AG08396 (cell line): ENCODE results near the gene ZSWIM5.
"Not testable (repeated sequence)": the region's sequence is repeated elsewhere in the genome, so short reads cannot be mapped to it uniquely, and the experiment has no call there.

ENCODE experiments used
- DNase-seq: peaks from one replicate; pipeline ENCODE4 v3.0.0; 2012; ENCODE audit warnings: low spot score, mixed read lengths

Gene ZSWIM5

DNA sequence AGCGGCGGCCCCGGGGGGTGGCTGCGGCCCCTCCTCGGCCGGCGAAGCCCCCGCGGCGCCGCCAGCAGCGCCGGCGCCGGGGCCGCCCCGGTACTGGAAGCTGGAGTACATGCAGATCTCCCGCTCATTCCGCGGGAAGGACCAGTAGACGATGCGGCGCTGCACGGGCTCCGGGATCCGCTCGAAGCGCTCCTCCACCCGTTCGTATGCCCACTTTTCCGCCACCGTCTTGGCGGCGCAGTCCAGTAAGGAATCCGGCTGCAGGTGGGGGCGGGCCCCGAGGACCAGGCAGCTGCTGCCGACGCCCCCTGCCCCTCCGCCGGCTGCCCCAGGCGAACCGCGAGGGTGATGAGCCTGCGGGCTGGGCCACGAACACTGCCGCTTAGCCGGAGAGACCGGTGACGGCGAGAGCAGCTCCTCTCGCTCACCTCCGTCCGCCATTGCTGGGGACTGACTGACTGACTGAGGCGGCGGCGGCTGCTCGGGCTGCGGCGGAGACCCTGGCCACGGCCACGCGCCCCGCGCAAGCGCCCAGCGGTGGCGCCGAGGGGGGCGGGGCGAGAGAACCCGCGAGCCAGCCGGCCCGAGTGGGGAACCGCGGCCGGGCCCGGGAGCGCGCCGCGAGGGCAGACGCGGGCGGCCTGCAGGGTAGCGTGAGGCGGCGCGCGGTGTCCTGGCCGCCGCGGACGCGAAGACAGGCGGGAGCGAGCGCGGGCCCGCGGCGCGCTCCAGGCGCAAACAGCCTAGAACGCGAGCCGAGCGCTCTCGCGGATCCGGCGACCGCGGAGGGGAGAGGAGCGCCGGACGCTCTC is at the start of gene ZSWIM5:
Gene ZSWIM5, minus strand, starts transcription at position 696 of the 812 bp plus-strand sequence. Its CDS starts 255 bp downstream, at position 441.
- DNase-seq: peak; percentile 84

DNA sequence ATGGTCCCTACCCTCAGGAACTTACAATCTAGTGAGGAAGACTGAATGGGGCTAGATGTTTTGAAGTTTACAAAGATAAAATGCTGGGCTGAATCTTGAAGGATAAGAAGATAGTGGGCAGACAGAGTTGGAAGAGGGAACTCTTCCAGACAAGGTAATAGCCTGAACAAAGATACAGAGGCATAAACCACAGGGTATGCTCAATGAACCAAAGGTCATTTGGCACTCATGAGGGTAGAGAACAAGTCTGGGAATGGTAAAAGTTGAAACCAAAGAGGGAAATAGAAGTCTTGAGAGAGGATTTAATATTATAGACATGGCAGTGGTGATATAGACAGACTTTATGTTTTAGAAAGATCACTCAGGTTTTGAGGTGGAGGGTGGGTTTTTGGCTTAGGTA is 48.1 kb upstream of the ZSWIM5 start:
- no peak for DNase-seq

DNA sequence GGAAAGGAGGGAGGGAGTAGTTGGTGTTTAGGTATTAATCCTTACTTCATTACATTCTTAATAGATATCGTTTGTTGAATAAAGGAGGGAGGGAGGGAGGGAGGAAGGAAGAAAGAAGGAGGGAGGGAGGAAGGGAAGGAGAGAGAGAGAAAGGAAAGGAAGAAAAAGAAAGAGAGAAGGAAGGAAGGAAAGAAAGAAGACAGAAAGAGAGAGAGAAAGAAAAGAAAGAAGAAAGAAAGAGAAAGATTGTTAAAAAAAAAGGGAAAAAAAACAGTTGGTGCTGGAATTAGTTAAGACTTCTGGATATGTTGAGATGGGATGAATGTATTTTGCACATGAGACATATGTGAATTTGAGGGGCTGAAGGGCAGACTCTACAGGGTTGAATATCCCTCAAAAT is 44.1 kb upstream of the ZSWIM5 start:
- DNase-seq: no peak

DNA sequence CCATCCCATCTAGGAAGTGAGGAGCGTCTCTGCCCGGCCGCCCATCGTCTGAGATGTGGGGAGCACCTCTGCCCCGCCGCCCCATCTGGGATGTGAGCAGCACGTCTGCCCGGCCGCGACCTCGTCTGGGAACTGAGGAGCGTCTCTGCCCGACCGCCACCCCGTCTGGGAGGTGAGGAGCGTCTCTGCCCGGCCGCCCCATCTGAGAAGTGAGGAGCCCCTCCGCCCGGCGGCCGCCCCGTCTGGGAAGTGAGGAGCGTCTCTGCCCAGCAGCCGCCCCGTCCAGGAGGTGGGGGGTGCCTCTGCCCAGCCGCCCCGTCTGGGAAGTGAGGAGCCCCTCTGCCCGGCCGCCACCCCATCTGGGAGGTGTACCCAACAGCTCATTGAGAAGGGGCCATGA is 41.6 kb upstream of the ZSWIM5 start:
- not testable (repeated sequence) for DNase-seq

DNA sequence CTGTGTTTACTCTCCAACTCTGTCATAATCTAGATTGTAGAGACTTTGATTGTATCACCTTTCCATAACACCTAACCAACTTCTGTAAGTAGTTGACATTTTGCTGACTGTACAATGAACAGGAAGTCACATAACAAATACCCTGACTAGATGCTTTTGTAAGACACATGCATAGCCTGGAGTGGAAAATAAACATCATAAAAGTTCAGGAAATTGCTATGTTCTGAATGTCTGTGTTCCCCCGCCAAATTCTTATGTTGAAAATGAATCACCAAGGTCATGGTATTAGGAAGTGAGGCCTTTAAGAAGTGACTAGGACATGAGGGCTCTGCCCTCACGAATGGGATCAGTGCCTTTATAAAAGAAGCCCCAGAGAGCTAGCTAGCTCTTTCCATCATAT is 40.4 kb upstream of the ZSWIM5 start:
- DNase-seq: peak; percentile 57

DNA sequence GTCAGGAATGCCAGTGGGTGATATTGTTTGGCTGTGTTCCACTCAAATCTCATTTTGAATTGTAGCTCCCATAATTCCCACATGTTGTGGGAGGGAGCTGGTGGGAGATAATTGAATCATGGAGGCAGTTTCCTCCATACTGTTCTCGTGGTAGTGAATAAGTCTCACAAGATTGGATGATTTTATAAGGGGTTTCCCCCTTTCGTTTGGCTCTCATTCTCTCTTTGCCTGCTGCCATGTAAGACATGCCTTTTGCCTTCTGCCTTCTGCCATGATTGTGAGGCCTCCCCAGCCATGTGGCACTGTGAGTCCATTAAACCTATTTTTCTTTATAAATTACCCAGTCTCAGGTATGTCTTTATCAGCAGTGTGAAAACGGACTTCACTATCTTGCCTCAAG is 40.0 kb upstream of the ZSWIM5 start:
- not testable (repeated sequence) for DNase-seq

DNA sequence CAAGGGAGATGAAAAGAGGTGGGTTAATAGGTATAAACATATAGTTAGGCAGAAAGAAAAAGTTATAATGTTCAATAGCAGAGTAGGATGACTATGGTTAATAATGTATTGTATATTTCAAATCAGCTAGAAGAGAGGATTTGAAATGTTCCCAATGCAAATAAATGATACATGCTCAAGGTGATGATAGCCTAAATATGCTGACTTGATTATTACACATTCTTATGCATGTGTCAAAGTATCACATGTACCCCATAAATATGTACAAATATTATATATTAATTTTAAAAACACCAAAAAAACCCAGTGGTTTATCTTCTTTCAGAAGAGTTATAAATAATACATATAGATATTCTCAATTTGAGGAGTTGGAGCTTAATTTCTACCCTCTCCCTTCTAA is 38.3 kb upstream of the ZSWIM5 start:
- DNase-seq: no peak

DNA sequence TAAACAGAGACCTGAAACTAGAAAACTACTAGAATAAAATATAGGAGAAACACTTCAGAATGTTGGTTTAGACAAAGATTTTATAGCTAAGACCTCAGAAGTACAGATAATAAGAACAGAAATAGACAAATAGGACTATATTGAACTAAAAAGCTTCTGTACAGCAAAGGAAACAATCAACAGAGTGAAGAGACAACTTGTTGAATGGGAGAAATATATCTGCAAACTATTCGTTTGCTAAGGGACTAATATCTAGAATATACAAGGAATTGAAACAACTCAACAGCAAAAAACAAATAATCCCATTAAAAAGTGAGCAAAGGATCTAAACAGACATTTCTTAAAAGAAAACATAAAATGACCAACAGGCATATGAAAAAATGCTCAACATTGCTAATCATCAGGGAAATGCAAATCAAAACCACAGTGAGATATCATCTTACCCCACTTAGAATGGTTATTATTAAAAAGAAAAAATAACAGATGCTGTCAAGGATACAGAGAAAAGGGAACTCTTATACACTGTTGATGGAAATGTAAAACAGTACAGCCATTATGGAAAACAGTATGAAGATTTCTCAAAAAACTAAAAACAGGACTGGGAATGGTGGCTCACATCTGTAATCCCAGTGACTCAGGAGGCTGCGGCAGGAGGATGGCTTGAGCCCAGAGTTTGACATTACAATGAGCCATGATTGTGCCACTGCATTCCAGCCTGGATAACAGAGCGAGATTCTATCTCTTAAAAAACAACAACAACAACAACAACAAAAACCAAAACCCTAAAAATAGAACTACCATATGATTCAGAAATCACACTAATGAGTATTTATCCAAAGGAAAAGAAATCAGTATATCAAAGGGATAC is 37.3 kb upstream of the ZSWIM5 start:
- DNase-seq: no peak

DNA sequence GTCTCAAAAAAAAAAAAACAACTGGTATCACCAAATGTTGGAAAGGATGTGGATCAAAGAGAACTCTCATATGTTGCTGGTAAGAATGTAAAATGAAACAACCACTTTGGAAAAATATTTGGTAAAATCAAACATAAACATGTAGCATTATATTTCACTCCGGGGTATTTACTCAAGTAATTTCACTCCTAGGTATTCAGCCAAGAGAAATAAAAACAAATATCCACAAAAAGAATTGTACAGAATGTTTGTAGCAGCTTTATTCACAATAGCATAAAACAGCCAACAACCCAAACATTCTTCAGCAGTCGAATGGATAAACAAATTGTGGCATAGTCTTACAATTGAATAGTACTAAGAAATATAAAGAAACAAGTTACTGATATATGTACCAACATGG is 32.4 kb upstream of the ZSWIM5 start:
- DNase-seq: no peak

DNA sequence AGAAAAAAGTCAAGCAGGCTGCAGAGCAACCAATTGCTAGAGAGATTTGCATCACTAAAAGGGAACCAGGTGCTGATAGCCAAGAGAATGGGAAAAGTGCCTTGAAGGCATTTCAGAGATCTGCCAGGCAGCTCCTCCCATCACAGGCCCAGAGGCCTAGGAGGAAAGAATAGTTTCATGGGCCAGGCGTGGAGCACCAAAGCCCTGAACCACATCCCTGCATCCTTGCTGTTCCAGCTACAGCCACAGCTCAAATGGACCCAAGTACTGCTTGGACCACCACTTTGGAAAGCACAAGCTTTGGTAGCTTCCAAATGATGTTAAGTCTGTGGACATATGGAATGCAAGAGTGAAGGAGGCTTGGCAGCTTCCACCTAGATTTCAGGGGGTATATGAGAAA is 29.7 kb upstream of the ZSWIM5 start:
- DNase-seq: no peak

DNA sequence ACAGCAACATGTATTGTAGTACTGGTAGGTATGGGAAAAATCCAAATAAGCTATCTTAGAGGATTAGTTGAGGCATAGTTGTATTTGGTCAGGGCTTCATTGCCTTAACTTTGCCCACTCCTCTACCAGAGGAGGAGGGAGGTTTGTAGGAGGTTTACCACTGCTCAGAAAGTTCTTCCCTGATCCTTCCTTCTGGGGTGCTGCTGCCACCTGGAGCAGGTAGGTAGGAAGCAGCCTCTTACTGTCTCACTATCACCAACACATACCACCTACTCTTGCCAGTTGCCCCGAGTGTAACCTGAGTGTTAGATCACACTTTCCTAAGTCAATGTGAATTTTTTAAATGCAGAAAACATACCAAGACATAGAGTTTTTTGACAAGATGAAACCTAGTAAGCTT is 24.1 kb upstream of the ZSWIM5 start:
- DNase-seq: no peak

DNA sequence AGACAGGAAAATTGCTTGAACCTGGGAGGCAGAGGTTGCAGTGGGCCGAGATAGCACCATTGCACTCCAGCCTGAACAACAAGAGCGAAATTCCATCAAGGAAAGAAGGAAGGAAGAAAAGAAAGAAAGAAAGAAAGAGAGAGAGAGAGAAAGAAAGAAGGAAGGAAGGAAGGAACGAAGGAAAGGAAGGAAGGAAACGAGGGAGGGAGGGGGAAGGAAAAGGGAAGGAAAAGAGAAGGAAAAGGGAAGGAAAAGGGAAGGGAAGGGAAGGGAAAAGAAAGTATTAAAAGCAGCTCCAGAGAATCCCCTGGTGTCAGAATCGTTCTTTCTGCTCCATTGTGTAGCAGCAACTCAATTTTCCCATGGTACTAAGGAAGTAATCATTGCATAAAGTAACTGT is 19.2 kb upstream of the ZSWIM5 start:
- DNase-seq: no peak

DNA sequence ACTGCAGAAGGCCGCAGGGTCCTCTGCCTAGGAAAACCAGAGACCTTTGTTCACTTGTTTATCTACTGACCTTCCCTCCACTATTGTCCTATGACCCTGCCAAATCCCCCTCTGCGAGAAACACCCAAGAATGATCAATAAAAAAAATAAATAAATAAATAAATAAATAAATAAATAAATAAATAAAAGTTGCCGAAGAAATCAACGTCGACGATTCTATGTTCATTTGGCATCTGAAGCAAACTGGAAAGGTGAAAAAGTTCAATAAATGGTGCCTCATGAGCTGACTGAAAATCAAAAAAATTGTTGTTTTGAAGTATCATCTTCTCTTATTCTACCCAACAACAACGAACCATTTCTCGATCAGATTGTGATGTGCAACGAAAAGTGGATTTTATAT is 17.3 kb upstream of the ZSWIM5 start:
- DNase-seq: not testable (repeated sequence)

DNA sequence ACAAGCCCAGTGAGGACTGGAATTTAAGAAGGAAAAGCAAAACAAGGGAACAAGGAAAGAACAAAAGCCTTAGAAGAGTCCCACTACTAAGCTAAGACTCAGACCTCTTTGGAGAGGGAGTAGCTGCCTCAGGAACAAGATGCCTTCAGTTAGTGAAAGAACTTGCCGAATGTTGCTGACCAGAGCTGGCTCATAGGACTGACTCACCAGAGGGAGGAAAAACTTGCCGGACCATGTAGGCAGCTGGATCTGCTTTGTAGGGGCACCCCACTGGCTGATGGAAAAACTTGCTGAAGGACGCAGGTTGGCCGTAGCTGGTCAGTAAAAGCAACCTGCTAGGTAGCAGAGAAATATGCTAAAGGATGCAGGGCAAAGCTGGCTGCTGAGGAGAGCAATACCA is 15.3 kb upstream of the ZSWIM5 start:
- peak; percentile 47 for DNase-seq

DNA sequence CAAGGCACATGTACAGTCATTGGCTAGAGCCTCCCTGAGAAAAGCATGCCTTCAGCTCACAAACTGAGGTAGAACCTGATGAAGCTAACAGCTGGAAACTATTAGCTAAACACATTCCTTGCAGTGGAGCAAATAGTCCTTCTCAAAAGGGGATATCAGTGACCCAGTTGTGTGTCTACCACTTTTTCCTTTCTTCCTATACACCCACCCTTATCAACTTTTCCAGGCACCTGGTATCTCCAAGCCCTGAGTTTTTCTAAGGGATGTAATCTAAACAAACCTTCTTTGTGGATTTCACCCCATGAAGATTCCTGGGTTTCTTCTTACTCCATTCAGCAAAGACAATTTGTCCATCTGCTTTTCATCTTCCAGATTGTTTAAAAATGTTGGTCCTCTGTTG is 10.5 kb upstream of the ZSWIM5 start:
- no peak for DNase-seq

DNA sequence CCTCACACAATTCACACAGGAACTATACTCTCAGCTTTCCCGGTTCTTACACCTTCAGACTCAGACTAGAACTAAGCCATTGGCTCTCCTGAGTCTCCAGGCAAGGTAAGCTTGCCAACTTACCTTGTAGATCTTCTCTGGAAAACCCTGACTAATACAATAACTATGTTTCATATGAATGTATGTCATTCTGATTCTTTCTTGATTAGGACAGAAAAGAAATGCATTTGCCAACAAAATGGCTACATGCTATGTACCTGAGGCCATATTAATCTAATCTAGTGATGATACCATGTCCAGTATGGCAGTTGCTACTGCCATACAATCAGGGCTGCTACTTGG is 9.8 kb upstream of the ZSWIM5 start:
- DNase-seq: no peak

DNA sequence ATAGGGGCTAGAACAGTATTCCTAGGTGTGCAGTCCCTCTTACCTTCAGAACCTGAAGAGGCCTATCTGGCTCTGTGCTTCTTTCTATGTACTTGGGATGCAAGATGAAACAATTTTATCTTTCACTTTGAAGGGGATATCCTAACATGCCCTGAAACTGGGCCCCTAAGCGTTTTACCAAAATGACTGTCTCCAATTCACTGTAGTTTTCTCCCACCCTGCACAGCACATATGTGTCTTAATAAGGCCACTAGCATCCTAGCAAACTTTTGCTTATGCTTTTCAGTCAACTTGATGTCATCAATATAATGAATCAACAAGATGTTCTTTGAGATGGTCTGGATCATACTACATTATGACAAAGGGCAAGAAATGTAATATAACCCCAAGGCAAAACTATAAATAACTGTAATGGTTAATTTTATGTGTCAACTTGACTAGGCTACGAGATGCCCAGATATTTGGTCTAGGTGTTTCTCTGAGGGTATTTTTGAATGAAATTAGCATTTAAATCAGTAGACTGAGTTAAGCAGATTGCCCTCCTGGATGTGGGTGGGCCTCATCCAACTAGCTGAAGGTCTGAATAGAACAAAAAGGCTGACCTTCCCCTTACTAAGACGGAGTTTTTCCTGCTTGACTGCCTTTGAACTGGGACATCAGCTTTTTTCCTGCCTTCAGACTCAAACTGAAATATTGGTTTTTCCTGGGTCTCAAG is 9.2 kb upstream of the ZSWIM5 start:
- no peak for DNase-seq

DNA sequence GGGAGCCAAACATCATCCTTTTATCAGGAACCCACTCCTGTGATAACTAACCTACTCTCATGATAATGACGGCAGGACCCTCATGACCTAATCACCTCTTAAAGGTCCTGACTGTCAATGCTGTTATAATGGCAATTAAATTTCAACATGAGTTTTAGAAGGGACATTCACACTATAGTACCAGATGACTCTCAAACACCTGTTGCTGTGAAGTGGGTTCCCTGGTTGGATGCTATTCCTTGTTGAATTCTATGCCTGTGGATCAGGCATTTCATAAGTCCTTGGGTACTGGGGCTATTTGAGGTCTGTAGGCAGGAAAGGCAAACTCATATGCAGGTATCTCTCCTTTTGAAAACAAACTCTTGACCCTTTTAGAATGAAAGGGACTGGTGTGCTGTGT is 7.5 kb upstream of the ZSWIM5 start:
- no peak for DNase-seq

DNA sequence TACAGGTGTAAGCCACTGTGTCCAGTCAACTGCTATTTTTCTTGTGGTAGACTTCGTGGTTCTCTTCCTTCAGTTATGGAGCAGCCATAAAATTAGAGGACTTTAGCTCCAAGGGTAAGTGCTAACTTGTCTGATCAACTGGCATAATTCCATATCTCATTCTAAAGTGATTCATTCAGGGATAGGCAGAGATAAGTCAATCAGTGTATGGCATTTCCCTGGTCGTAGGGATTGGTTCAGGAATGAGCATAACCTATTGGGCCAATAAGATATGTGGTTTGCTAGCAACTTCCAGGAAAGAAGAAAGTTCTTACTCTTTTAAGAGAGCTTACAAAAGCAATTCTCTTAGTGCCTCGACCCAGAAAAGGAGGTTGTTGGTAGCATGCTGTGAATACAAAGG is 4.7 kb upstream of the ZSWIM5 start:
- DNase-seq: no peak

DNA sequence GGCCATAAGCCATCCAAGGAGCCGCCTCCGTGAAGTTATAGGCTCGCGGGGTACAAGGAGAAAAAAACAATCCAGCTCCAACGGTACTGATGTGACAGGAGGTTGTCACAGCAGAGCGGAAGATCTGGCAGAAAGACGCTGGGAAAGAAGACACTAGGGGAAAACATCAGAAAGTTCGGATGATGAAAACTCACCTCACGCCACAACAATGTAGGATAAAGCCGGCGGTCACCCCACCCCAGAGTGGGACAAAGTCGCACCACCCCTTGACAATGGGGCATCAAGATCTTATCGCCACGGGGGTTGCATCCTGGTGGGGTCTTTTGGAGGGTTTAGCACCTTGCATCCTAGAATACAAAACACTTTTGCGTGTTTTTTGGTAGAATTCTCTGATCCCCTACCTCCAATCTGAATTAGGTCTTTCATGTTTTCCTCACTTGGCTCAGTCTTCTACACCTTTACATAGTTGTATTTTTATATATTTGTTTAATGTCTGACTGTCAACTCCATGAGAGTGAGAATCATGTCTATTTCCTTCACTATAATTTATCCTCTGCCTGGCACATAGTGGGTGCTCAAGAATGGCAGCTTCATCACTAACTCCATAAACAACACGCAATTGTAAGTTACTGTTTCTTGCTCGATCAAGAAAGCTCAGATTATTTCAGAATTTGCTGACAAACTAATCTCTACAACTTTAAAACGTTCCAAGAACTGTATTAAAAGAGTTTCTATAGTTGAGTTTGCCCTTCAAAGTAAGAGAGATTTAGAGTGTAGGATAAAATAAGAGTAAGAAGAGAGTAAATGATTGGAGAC is 611 bp upstream of the ZSWIM5 start:
- no peak for DNase-seq

DNA sequence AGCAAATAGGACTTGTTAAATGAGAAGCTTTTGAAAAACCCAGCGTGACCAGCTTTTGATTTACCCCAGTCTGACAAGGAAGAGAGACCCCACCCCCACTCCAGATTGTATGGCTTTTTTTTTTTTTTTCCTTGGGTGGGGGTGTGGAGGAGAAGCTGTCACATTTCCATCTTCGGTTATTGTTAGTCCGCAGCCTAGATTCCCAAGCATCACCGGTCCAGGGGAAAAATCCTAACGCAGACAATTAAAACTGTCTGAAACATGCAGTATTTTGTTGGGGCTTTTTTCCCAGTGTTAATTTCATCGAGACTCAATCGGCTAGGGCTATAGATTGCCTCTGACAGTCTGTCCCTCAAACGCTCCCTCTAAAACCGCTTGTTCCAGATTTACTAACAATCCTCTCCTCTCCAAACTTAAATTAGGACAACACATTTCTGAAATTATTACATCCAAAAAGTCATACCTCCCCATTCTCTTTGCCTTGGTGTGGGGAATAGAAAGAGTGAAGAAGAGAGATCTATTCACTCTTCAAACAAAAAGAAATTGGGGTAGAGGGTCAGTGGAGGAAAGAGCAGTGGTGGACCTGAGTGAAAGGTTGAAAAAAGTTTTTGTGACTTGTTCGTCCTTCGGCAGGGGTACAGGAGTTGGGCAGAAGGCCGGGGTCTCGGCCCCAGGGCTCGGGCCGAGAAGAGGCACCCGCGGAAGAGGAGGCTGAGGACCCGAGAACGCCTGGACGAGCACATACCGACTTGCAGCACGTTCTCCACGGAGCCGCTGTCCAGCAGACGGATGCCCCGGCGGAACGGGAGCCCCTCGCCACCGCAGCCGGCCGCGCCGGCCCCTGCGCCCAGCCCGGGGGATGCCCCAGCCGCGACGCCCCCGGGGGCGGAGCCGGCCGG is 1.1 kb downstream of the ZSWIM5 start:
- peak; percentile 66 for DNase-seq
